Measurements from ENCODE around the gene RBMX.
"Not testable (repeated sequence)": the region's sequence is repeated elsewhere in the genome, so short reads cannot be mapped to it uniquely, and the experiment has no call there.

The RBMX gene

GRCh38 chrX:136878423-136878822 lies 2.1 kb downstream of the RBMX start:
- DNase-seq (ENCODE audit: low read depth): no peak

- not testable (repeated sequence) for DNase-seq (ENCODE audit: low read depth)
These were observed 6.4 kb downstream of the RBMX start for GRCh38 chrX:136874114-136874513.

GRCh38 chrX:136873210-136873609 lies 7.3 kb downstream of the RBMX start:
- not testable (repeated sequence) for DNase-seq (ENCODE audit: low read depth)

- no peak for DNase-seq (ENCODE audit: low read depth)
These were observed 8.3 kb downstream of the RBMX start for GRCh38 chrX:136872091-136872700.

- no peak for DNase-seq (ENCODE audit: low read depth)
These were observed 10.5 kb downstream of the RBMX start for GRCh38 chrX:136870064-136870463.

- DNase-seq (ENCODE audit: low read depth): no peak
These were observed 12.1 kb downstream of the RBMX start for GRCh38 chrX:136868283-136869055.

GRCh38 chrX:136867518-136867917 lies 13.0 kb downstream of the RBMX start:
- no peak for DNase-seq (ENCODE audit: low read depth)

GRCh38 chrX:136867096-136867491 lies 13.4 kb downstream of the RBMX start:
- no peak for DNase-seq (ENCODE audit: low read depth)

- no peak for DNase-seq (ENCODE audit: low read depth)
These were observed 14.0 kb downstream of the RBMX start for GRCh38 chrX:136866337-136867095.

GRCh38 chrX:136865270-136866158 lies 15.0 kb downstream of the RBMX start:
- no peak for DNase-seq (ENCODE audit: low read depth)

- no peak for DNase-seq (ENCODE audit: low read depth)
These were observed 16.7 kb downstream of the RBMX start for GRCh38 chrX:136863826-136864225.

GRCh38 chrX:136862546-136862945 lies 18.0 kb downstream of the RBMX start:
- DNase-seq (ENCODE audit: low read depth): no peak

- no peak for DNase-seq (ENCODE audit: low read depth)
These were observed 18.6 kb downstream of the RBMX start for GRCh38 chrX:136861877-136862276.

- no peak for DNase-seq (ENCODE audit: low read depth)
These were observed 22.3 kb downstream of the RBMX start for GRCh38 chrX:136858007-136858756.

GRCh38 chrX:136856551-136856950 lies 24.0 kb downstream of the RBMX start:
- DNase-seq (ENCODE audit: low read depth): no peak

- DNase-seq (ENCODE audit: low read depth): no peak
These were observed 24.5 kb downstream of the RBMX start for GRCh38 chrX:136856050-136856449.

- no peak for DNase-seq (ENCODE audit: low read depth)
These were observed 29.0 kb downstream of the RBMX start for GRCh38 chrX:136851526-136851925.

- no peak for DNase-seq (ENCODE audit: low read depth)
These were observed 29.9 kb downstream of the RBMX start for GRCh38 chrX:136850441-136851175.

GRCh38 chrX:136849395-136849794 lies 31.1 kb downstream of the RBMX start:
- DNase-seq (ENCODE audit: low read depth): no peak

- DNase-seq (ENCODE audit: low read depth): no peak
These were observed 32.7 kb downstream of the RBMX start for GRCh38 chrX:136847874-136848273.

- DNase-seq (ENCODE audit: low read depth): no peak
These were observed 41.3 kb downstream of the RBMX start for GRCh38 chrX:136839196-136839595.

Data from stimulated activated CD8-positive, alpha-beta memory T cell treated with anti-CD3 and anti-CD28 coated beads, Interleukin-15, amount 100 ng/mL, for 24 hours (primary cell).